Measurements from ENCODE around the gene SOCS4.
"Not testable (repeated sequence)": the region's sequence is repeated elsewhere in the genome, so short reads cannot be mapped to it uniquely, and the experiment has no call there.

SOCS4 gene

GRCh38 chr14:55026793-55027561 is at the start of gene SOCS4, which contains the start of gene WDHD1:
TSS of gene SOCS4 (plus strand) at chr14:55027236. CDS start at chr14:55043042, 15,806 bp downstream.
TSS of gene WDHD1 (minus strand) at chr14:55027099. CDS start at chr14:55026787, 312 bp downstream.
- peak; percentile 91 to 92 for DNase-seq

GRCh38 chr14:54979039-54979438 is 48.0 kb upstream of the SOCS4 start:
- no peak for DNase-seq

GRCh38 chr14:54981698-54982097 is 45.3 kb upstream of the SOCS4 start:
- no peak for DNase-seq

GRCh38 chr14:54985156-54985555 is 41.9 kb upstream of the SOCS4 start:
- DNase-seq = no peak

GRCh38 chr14:55000381-55000780 is 26.7 kb upstream of the SOCS4 start:
- DNase-seq = no peak

GRCh38 chr14:55005071-55005470 is 22.0 kb upstream of the SOCS4 start:
- DNase-seq = no peak

- DNase-seq = no peak
Measured at GRCh38 chr14:55015006-55015405, 12.0 kb upstream of the SOCS4 start.

- no peak for DNase-seq
Measured at GRCh38 chr14:55019968-55020554, 7.0 kb upstream of the SOCS4 start.

- DNase-seq = not testable (repeated sequence)
Measured at GRCh38 chr14:55024365-55024764, 2.7 kb upstream of the SOCS4 start.

- DNase-seq = no peak
Measured at GRCh38 chr14:55025948-55026347, 1.1 kb upstream of the SOCS4 start.

- no peak for DNase-seq
Measured at GRCh38 chr14:55026441-55026792, 619 bp upstream of the SOCS4 start.

GRCh38 chr14:55028066-55028465 is 1.0 kb downstream of the SOCS4 start:
- no peak for DNase-seq

GRCh38 chr14:55028476-55028875 is 1.4 kb downstream of the SOCS4 start:
- no peak for DNase-seq

- no peak for DNase-seq
Measured at GRCh38 chr14:55031190-55031589, 4.2 kb downstream of the SOCS4 start.

GRCh38 chr14:55037995-55038394 is 11.0 kb downstream of the SOCS4 start:
- DNase-seq = not testable (repeated sequence)

- no peak for DNase-seq
Measured at GRCh38 chr14:55038708-55039107, 11.7 kb downstream of the SOCS4 start.

- no peak for DNase-seq
Measured at GRCh38 chr14:55043528-55043927, 16.5 kb downstream of the SOCS4 start.

- no peak for DNase-seq
Measured at GRCh38 chr14:55045087-55045486, 18.1 kb downstream of the SOCS4 start.

- no peak for DNase-seq
Measured at GRCh38 chr14:55047301-55048053, 20.4 kb downstream of the SOCS4 start.

- DNase-seq = no peak
Measured at GRCh38 chr14:55048900-55049436, 21.9 kb downstream of the SOCS4 start.

- no peak for DNase-seq
Measured at GRCh38 chr14:55051165-55051422, 24.1 kb downstream of the SOCS4 start.

- peak; percentile 78 to 89 for DNase-seq
Measured at GRCh38 chr14:55051423-55052268, 24.6 kb downstream of the SOCS4 start, which contains the start of gene MAPK1IP1L. TSS of gene MAPK1IP1L (plus strand) at chr14:55051647. CDS start at chr14:55061684, 10,037 bp downstream.
